CD4-positive, alpha-beta T cell treated with Interleukin-15 for 4 hours (primary cell): ENCODE results near the gene OR52B2.
"Not testable (repeated sequence)": the region's sequence is repeated elsewhere in the genome, so short reads cannot be mapped to it uniquely, and the experiment has no call there.

Source experiments
- DNase-seq: peaks from one replicate; pipeline ENCODE4 v3.0.0-alpha.2; 2020; ENCODE audit warnings: low spot score

The OR52B2 gene

DNA sequence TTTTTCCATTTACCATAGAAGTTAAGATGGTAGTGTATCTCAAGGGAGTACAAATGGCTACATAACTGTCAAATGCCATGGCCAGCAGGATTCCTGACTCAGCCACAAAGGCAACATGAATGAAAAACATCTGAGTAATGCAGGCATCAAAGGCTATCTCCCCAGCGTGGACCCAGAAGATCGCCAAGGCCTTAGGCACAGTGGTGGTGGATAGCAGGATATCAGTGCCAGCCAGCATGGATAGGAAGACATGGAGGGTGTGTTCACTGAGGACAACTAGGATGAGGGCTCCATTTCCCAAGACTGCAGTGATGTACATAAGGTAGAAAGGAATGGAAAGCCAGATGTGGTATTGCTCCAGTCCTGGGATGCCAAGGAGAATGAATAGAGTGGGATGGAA is 18.0 kb downstream of the OR52B2 start:
- DNase-seq: no peak

- no peak for DNase-seq
Observed at GRCh38 chr11:6151117-6151516, 19.0 kb downstream of the OR52B2 start.

GRCh38 chr11:6143737-6144136 is 26.4 kb downstream of the OR52B2 start:
- DNase-seq: not testable (repeated sequence)

GRCh38 chr11:6142936-6143335 is 27.2 kb downstream of the OR52B2 start:
- no peak for DNase-seq

DNA sequence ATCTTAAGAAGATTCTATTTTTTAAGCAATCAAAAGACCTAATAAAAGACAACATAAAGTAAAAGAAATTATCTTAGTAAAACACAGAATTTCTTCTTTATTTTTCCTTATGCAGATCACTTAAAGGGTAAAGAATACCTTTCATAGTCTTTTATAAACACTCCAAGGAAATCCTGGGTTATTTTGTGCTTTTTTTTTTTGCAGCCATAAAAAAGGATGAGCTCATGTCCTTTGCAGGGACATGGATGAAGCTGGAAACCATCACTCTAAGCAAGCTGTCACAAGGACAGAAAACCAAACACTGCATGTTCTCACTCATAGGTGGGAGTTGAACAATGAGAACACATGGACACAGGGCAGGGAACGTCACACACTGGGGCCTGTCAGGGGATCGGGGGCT is 34.2 kb downstream of the OR52B2 start:
- DNase-seq: not testable (repeated sequence)

DNA sequence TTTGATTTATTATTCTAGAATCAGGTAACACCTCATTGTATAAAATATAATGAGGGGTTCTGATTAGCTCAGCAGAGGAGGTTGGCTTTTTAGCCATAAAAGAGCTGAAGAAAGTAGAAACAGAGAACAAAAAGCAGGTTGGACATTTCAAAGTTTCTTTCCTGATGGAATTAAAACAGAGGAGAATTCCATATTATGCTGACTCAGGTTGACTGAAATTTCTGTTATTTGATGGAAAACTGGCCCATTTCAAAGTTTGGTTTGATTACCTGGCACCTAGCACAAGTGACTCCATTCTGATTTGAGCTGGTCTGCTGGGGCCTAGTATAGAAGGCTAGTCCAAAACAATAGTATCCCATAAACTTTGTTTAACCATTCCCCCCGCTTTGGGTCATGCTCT is 37.7 kb downstream of the OR52B2 start:
- no peak for DNase-seq

- DNase-seq: no peak
Observed at GRCh38 chr11:6129635-6130034, 40.5 kb downstream of the OR52B2 start.

DNA sequence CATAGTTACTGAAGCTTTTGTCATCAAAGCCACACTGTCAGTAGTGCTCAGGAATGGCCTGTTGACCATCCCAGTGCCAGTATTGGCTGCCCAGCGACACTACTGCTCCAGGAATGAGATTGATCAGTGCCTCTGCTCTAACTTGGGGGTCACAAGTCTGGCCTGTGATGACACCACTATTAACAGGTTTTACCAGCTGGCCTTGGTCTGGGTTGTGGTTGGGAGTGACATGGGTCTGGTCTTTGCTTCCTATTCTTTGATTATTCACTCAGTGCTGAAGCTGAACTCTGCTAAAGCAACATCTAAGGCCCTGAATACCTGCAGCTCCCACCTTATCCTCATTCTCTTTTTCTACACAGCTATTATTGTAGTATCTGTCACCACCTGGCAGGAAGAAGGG is 41.1 kb downstream of the OR52B2 start:
- DNase-seq: no peak

GRCh38 chr11:6127881-6128280 is 42.2 kb downstream of the OR52B2 start:
- no peak for DNase-seq

- DNase-seq: no peak
Observed at GRCh38 chr11:6124245-6124644, 45.9 kb downstream of the OR52B2 start.
